ENCODE results near the gene DEFB129. TPM values are rescaled to one million over a fixed set of nuclear protein-coding genes. Genes with fewer than 3 reads are reported as not detected.
"Not testable (repeated sequence)": the region's sequence is repeated elsewhere in the genome, so short reads cannot be mapped to it uniquely, and the experiment has no call there.

DEFB129 gene
- polyA plus RNA-seq, 1 donor (not counting 4 experiments of a cell fraction or from before 2014, with no cell fraction given), result not detected

DNA sequence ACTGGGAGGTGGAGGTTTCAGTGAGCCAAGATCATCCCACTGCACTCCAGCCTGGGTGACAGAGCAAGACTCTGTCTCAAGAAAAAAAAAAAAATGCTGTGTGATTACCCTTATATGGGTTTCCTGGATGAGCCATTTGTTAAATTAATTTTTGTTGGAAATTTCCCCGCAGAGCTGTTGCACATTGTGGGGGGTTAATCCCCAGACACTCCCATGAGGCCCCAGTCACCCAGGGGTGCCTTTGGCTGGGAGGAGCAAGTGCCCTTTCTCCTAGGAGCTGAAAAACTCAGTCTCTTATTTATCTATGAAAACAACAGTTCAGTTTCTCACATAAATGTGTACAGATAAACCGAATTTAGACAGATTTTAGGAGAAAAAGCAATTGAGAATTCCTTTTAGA lies 25.7 kb downstream of the DEFB129 start:
- Histone ChIP-seq H3K9me1 (ENCODE audit: control insufficient read depth, extremely low read depth, insufficient read depth, low read length) (no peaks in the 10 kb centered on the region), H3K4me3 (ENCODE audit: control insufficient read depth in 2 of 3, extremely low read depth in 1 of 3, insufficient read depth in 2 of 3, low read depth in 1 of 3, low read length in 3 of 3) (no peak overlapping the region), H3K79me2 (ENCODE audit: control insufficient read depth, insufficient read depth, low read length) (no peaks in the 10 kb centered on the region), H3K4me1 (ENCODE audit: control insufficient read depth, extremely low read depth, insufficient read depth, low read length) (no peaks in the 10 kb centered on the region), H3K36me3 (ENCODE audit: control insufficient read depth in 2 of 2, extremely low read depth in 1 of 2, insufficient read depth in 2 of 2, low read length in 2 of 2) (no peaks in the 10 kb centered on the region), H3K27ac (ENCODE audit: control insufficient read depth, insufficient read depth, low read length) (no peak overlapping the region), H3K4me2 (ENCODE audit: control insufficient read depth, extremely low read depth, insufficient read depth, low read depth, low read length) (no peak overlapping the region), H2AFZ (ENCODE audit: control insufficient read depth, low read length) (no peak overlapping the region), H3K9me3 (ENCODE audit: control insufficient read depth, low read depth, low read length) (no peaks in the 10 kb centered on the region), H3K9ac (ENCODE audit: control insufficient read depth, extremely low read depth, insufficient read depth, low read length) (no peak overlapping the region), H4K20me1 (ENCODE audit: control insufficient read depth, extremely low read depth, insufficient read depth, low read length) (no peaks in the 10 kb centered on the region), H3K27me3 (ENCODE audit: control insufficient read depth, extremely low read depth, insufficient read depth, low read length) (peaks cover 6% of the 10 kb centered on the region)
- dilution Hi-C loops (cut with MboI; ENCODE audit: extremely low pct_ligation_motif_present, low sequenced_read_pairs), result no loop called here
- TF ChIP-seq, protein P1, sequence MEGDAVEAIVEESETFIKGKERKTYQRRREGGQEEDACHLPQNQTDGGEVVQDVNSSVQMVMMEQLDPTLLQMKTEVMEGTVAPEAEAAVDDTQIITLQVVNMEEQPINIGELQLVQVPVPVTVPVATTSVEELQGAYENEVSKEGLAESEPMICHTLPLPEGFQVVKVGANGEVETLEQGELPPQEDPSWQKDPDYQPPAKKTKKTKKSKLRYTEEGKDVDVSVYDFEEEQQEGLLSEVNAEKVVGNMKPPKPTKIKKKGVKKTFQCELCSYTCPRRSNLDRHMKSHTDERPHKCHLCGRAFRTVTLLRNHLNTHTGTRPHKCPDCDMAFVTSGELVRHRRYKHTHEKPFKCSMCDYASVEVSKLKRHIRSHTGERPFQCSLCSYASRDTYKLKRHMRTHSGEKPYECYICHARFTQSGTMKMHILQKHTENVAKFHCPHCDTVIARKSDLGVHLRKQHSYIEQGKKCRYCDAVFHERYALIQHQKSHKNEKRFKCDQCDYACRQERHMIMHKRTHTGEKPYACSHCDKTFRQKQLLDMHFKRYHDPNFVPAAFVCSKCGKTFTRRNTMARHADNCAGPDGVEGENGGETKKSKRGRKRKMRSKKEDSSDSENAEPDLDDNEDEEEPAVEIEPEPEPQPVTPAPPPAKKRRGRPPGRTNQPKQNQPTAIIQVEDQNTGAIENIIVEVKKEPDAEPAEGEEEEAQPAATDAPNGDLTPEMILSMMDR (optimal IDR thresholded peaks at IDR 0.05 in 1 of 3, IDR thresholded peaks at IDR 0.05 in 1 of 3, conservative IDR thresholded peaks at IDR 0.05 in 1 of 3; ENCODE audit: extremely low read depth in 1 of 3, insufficient read depth in 2 of 3, low read length in 3 of 3), result no peak
- FAIRE-seq (no peak), DNase-seq (ENCODE audit: low read depth, low spot score) (no peak)

DNA sequence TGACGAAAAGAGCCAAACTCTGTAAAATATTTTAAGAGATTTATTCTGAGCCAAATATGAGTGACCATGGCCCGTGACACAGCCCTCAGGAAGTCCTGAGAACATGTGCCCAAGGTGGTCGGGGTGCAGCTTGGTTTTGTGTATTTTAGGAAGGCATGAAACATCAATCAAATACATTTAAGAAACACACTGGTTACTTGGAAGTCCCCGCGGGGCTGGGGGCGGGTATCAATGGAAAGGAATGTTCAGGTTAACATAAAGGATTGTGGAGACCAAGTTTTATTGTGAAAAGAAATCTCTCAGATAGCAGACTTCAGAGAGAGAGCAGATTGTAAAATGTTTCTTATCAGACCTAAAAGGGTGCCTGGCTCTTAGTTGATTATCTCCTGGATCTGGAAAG lies 26.4 kb downstream of the DEFB129 start:
- H3K79me2 ChIP-seq (ENCODE audit: control insufficient read depth, insufficient read depth, low read length); H3K4me2 ChIP-seq (ENCODE audit: control insufficient read depth, extremely low read depth, insufficient read depth, low read depth, low read length); DNase-seq (ENCODE audit: low read depth, low spot score); H3K4me3 ChIP-seq (ENCODE audit: control insufficient read depth in 2 of 3, extremely low read depth in 1 of 3, insufficient read depth in 2 of 3, low read depth in 1 of 3, low read length in 3 of 3); H3K4me1 ChIP-seq (ENCODE audit: control insufficient read depth, extremely low read depth, insufficient read depth, low read length); FAIRE-seq; H3K9me1 ChIP-seq (ENCODE audit: control insufficient read depth, extremely low read depth, insufficient read depth, low read length); H2AFZ ChIP-seq (ENCODE audit: control insufficient read depth, low read length); dilution Hi-C loops (cut with MboI; ENCODE audit: extremely low pct_ligation_motif_present, low sequenced_read_pairs); H3K27ac ChIP-seq (ENCODE audit: control insufficient read depth, insufficient read depth, low read length); H3K9me3 ChIP-seq (ENCODE audit: control insufficient read depth, low read depth, low read length); H4K20me1 ChIP-seq (ENCODE audit: control insufficient read depth, extremely low read depth, insufficient read depth, low read length); H3K36me3 ChIP-seq (ENCODE audit: control insufficient read depth in 2 of 2, extremely low read depth in 1 of 2, insufficient read depth in 2 of 2, low read length in 2 of 2); H3K9ac ChIP-seq (ENCODE audit: control insufficient read depth, extremely low read depth, insufficient read depth, low read length): not testable (repeated sequence)
- peaks cover 12% of the 10 kb centered on the region for H3K27me3 ChIP-seq (ENCODE audit: control insufficient read depth, extremely low read depth, insufficient read depth, low read length)

DNA sequence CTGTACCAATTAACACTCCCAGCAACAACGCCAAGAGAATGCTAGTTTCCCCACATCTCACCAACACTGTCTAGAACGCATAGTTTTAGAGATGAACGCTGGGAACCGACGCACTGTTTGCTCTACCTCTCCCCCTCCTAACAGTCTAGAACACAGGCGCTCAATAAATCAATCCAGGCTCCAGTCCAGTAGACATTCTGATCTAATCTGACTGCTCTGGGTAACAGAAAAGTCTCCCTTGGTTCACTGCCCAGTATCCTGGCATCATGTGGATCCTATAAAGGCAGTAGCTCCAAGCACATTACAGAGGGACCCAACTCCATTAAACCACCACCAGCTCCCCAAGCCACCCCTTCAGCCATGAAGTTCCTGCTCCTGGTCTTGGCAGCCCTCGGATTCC lies 30.4 kb downstream of the DEFB129 start, which contains the start of gene DEFB132:
TSS of gene DEFB132 (plus strand) at position 306 of the 400 bp plus-strand sequence. CDS start at position 361, 55 bp downstream.
- H3K27ac ChIP-seq (ENCODE audit: control insufficient read depth, insufficient read depth, low read length), result no peak within 1 kb of the TSS
- no peak for FAIRE-seq
- TF ChIP-seq, protein P1 (optimal IDR thresholded peaks at IDR 0.05 in 1 of 3, IDR thresholded peaks at IDR 0.05 in 1 of 3, conservative IDR thresholded peaks at IDR 0.05 in 1 of 3; ENCODE audit: extremely low read depth in 1 of 3, insufficient read depth in 2 of 3, low read length in 3 of 3), result no peak
- no peak for TF ChIP-seq EZH2 (IDR thresholded peaks at IDR 0.05; ENCODE audit: low read length)

More for the DNA sequence above, 30.4 kb downstream of the DEFB129 start, which contains the start of gene DEFB132:
- no peak within 1 kb of the TSS for H3K4me2 ChIP-seq (ENCODE audit: control insufficient read depth, extremely low read depth, insufficient read depth, low read depth, low read length)
- H3K9me1 ChIP-seq (ENCODE audit: control insufficient read depth, extremely low read depth, insufficient read depth, low read length), result no peaks in the 10 kb centered on the region
- H3K9ac ChIP-seq (ENCODE audit: control insufficient read depth, extremely low read depth, insufficient read depth, low read length), result no peak within 1 kb of the TSS
- H3K36me3 ChIP-seq (ENCODE audit: control insufficient read depth in 2 of 2, extremely low read depth in 1 of 2, insufficient read depth in 2 of 2, low read length in 2 of 2), result no peaks in the 10 kb centered on the region
- H3K9me3 ChIP-seq (ENCODE audit: control insufficient read depth, low read depth, low read length), result no peaks in the 10 kb centered on the region
- DNase-seq (ENCODE audit: low read depth, low spot score), result no peak
- dilution Hi-C loops (cut with MboI; ENCODE audit: extremely low pct_ligation_motif_present, low sequenced_read_pairs), result no loop called here
- no peaks in the 10 kb centered on the region for H3K79me2 ChIP-seq (ENCODE audit: control insufficient read depth, insufficient read depth, low read length)
- no peaks in the 10 kb centered on the region for H4K20me1 ChIP-seq (ENCODE audit: control insufficient read depth, extremely low read depth, insufficient read depth, low read length)
- no peak within 1 kb of the TSS for H2AFZ ChIP-seq (ENCODE audit: control insufficient read depth, low read length)
- no peak within 1 kb of the TSS for H3K4me3 ChIP-seq (ENCODE audit: control insufficient read depth in 2 of 3, extremely low read depth in 1 of 3, insufficient read depth in 2 of 3, low read depth in 1 of 3, low read length in 3 of 3)
- H3K4me1 ChIP-seq (ENCODE audit: control insufficient read depth, extremely low read depth, insufficient read depth, low read length), result no peaks in the 10 kb centered on the region
- H3K27me3 ChIP-seq (ENCODE audit: control insufficient read depth, extremely low read depth, insufficient read depth, low read length), result peaks cover 14% of the 10 kb centered on the region
